ENCODE data around the gene KREMEN1.

GRCh38 chr22:29154364-29155048, 81.7 kb downstream of the KREMEN1 start:
- TF ChIP-seq CTCF (IDR thresholded peaks at IDR 0.05): peak; percentile 96
- TF ChIP-seq POLR2AphosphoS5 (IDR thresholded peaks at IDR 0.05; ENCODE audit: low read depth, low read length): no peak
- TF ChIP-seq REST (IDR thresholded peaks at IDR 0.05; ENCODE audit: insufficient read depth in 1 of 2, low read depth in 2 of 2, low read length in 1 of 2): no peak
- TF ChIP-seq TCF7L2 (IDR thresholded peaks at IDR 0.05; ENCODE audit: low read depth, low read length): no peak
- TF ChIP-seq SIN3A (IDR thresholded peaks at IDR 0.05; ENCODE audit: borderline replicate concordance, insufficient read depth, low read depth, low read length): no peak
